ENCODE measurements around the gene THOP1. TPM values are rescaled to one million over a fixed set of nuclear protein-coding genes. Genes with fewer than 3 reads are reported as not detected.

The THOP1 gene
- total RNA-seq, 1 donor: 70.0 TPM

DNA sequence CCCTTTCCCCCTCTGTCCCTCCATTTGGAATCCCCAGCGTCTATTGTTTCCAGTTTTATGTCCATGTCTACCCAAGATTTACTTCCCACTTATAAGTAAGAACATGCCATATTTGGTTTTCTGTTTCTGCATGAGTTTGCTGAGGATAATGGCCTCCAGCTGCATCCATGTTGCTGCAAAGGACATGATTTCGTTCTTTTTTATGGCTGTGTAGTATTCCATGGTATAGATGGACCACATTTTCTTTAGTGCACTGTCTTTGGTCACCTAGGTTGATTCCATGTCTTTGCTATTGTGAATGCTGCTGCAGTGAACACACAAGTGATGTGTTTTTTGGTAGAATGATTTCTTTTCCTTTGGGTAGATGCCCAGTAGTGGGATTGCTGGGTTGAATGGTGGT, 59.8 kb downstream of the THOP1 start:
- TF ChIP-seq CTCF (IDR thresholded peaks at IDR 0.05; ENCODE audit: insufficient read depth, low read length): no peak
- no peak for DNase-seq (ENCODE audit: low read depth)
- no peak overlapping the region for H3K4me3 ChIP-seq (ENCODE audit: low read depth, low read length)

- no peak for DNase-seq (ENCODE audit: low read depth)
- no peak overlapping the region for H3K4me3 ChIP-seq (ENCODE audit: low read depth, low read length)
- TF ChIP-seq CTCF (IDR thresholded peaks at IDR 0.05; ENCODE audit: insufficient read depth, low read length): no peak
Observed at GRCh38 chr19:2846180-2846894, 61.0 kb downstream of the THOP1 start.

DNA sequence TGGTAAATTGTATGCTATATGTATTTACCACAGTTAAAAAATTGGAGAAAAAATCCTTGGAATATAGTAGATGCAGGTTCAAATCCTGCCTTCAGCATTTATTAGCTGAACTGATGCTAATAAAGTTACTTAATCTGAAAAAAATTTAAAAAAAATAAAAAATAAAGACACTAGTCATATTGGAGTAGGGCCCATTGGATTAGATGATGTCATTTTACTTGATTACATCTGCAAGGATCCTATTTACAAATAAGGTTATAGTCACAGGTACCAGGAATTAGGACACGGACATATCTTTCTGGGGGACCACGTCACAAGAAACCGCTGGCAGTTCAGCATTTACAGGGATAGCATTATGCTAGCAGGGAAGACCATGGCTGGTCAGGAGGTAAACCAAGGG, 62.2 kb downstream of the THOP1 start:
- no peak for TF ChIP-seq CTCF (IDR thresholded peaks at IDR 0.05; ENCODE audit: insufficient read depth, low read length)
- no peak overlapping the region for H3K4me3 ChIP-seq (ENCODE audit: low read depth, low read length)
- DNase-seq (ENCODE audit: low read depth): no peak

- no peak overlapping the region for H3K4me3 ChIP-seq (ENCODE audit: low read depth, low read length)
- TF ChIP-seq CTCF (IDR thresholded peaks at IDR 0.05; ENCODE audit: insufficient read depth, low read length): no peak
- no peak for DNase-seq (ENCODE audit: low read depth)
Observed at GRCh38 chr19:2848616-2849015, 63.3 kb downstream of the THOP1 start.

DNA sequence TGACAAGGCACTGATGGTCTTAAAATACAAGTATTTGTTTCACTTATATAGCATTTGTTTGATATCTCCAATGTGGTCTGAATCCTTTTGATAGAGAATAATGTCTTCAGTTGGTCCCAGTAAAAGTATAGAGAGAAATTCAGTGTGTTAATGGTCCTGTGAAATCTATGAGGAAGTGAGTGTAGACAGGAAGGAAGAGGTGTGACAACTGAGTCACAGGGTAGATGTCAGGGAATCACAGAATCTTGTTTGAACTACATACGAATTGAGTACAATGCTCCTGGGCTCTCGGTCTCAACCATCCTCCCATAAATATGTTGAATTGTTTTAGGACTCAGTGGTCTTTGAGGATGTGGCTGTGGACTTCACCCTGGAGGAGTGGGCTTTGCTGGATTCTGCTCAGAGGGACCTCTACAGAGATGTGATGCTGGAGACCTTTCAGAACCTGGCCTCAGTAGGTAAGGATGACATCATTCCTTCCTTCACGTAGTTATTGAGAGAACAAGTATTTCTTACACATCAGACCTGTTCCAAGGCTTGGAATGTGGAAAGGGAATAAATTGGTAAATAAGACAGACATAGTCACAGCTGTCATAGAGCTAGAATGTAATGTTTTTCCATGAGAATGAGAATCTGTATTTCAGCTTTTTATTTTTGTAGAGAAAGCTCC, 65.1 kb downstream of the THOP1 start:
- H3K4me3 ChIP-seq (ENCODE audit: low read depth, low read length): no peak overlapping the region
- TF ChIP-seq CTCF (IDR thresholded peaks at IDR 0.05; ENCODE audit: insufficient read depth, low read length): no peak
- no peak for DNase-seq (ENCODE audit: low read depth)

DNA sequence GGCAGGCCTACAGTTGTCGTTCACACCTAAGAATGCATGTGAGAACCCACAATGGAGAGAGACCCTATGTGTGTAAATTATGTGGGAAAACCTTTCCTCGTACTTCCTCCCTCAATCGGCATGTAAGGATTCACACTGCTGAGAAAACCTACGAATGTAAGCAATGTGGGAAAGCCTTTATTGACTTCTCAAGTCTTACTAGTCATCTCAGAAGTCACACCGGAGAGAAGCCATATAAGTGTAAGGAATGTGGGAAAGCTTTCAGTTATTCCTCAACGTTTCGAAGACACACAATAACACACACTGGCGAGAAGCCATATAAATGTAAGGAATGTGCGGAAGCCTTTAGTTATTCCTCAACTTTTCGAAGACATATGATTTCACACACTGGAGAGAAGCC, 67.3 kb downstream of the THOP1 start:
- no peak for DNase-seq (ENCODE audit: low read depth)
- TF ChIP-seq CTCF (IDR thresholded peaks at IDR 0.05; ENCODE audit: insufficient read depth, low read length): no peak
- no peak overlapping the region for H3K4me3 ChIP-seq (ENCODE audit: low read depth, low read length)
